Right cardiac atrium (tissue), 5 donors: ENCODE data around the gene EMD. TPM values are rescaled to one million over a fixed set of nuclear protein-coding genes. Genes with fewer than 3 reads are reported as not detected.
"Not testable (repeated sequence)": the region's sequence is repeated elsewhere in the genome, so short reads cannot be mapped to it uniquely, and the experiment has no call there.

Source experiments
- ATAC-seq, 2 donors: fragments of 200-7000 bp; cut with Tn5 transposase; one replicate each; pipeline versions ENCODE4 v1.8.0 to v1.9.1; 2020; ENCODE audit warnings: moderate library complexity in 2 of 2, mild to moderate bottlenecking in 1 of 2
- DNase-seq, 3 donors: peaks; one replicate each; pipeline ENCODE4 v3.0.0-alpha.2; 2020
- H3K27ac ChIP-seq: one replicate; pipeline ENCODE4 v1.5.1; 2013; ENCODE audit warnings: mild to moderate bottlenecking, low read length, control low read depth, moderate library complexity
- H3K27me3 ChIP-seq: one replicate; pipeline ENCODE4 v1.6.1; 2013; ENCODE audit not compliant: control insufficient read depth, insufficient read depth
- H3K4me1 ChIP-seq: one replicate; pipeline ENCODE4 v1.6.1; 2013; ENCODE audit warnings: low read length; ENCODE audit not compliant: control insufficient read depth, insufficient read depth
- H3K4me3 ChIP-seq: one replicate; pipeline ENCODE4 v1.5.1; 2013; ENCODE audit warnings: low read length, control low read depth
- H3K9me3 ChIP-seq: one replicate; pipeline ENCODE4 v1.6.1; 2013; ENCODE audit warnings: low read length; ENCODE audit not compliant: control insufficient read depth
- WGBS: extraction: QIAGEN DNeasy Blood & Tissue Kit; methylation state at CpG from one replicate; pipeline ENCODE4 v1.1.7; 2013; 5-methylcytosine and 5-hydroxymethylcytosine counted together
- intact Hi-C, 4 donors: fragments of 100-400 bp; cut with DNase I; formaldehyde crosslinking; loops; one replicate each; pipeline versions ENCODE4 v1.11.0 to v1.14.0; 2022 to 2023
- long read RNA-seq, 4 donors: library from polyadenylated mRNA; unstranded; transcript quantifications; one replicate each; pipeline ENCODE4 v2.0.0, GENCODE V29; 2020 to 2021
- polyA plus RNA-seq: library from polyadenylated mRNA; stranded (reverse); fragments of 200-250 nt; gene quantifications from one replicate; pipeline ENCODE4 v1.2.3, GENCODE V29; 2013
- total RNA-seq, 4 donors: library from RNA; stranded (reverse); fragmentation: NEBNext Ultra II Directional; extraction: Animal tissue kit (Norgen Biotek cat#: 25700); gene quantifications; one replicate each; pipeline ENCODE4 v1.2.1, GENCODE V29; 2021
- donor health status: healthy with polysubstance abuse.
- donor health status: DM: no; HTN: yes; CAD: no.
- donor health status: DM: no; HTN: no; CAD: no.
- donor health status: DM: no; HTN: yes; CAD: no; lungs with severe emphysema.
- donor health status: DM: yes; HTN: yes; CAD: no.

Gene EMD
- total RNA-seq (10 to 100 TPM; 58.5 to 72.9 (median 60.0) TPM), polyA plus RNA-seq (86.1 TPM)
- long read RNA-seq, donor 1, transcript EMD-202 (6 exons, 1,379 nt), result major isoform, 19 of 24 reads
- long read RNA-seq, donor 1, partial matches to known transcripts, result 1 of 24 reads
- long read RNA-seq, donor 1, other reads (novel, unspliced or antisense), result 2 of 24 reads
- long read RNA-seq, donor 2, transcript EMD-202 (6 exons, 1,379 nt), result major isoform, 23 of 28 reads
- long read RNA-seq, donor 2, partial matches to known transcripts, result 0 of 28 reads
- long read RNA-seq, donor 2, other reads (novel, unspliced or antisense), result 5 of 28 reads
- long read RNA-seq, donor 3, transcript EMD-202 (6 exons, 1,379 nt), result major isoform, 97 of 114 reads
- long read RNA-seq, donor 3, partial matches to known transcripts, result 2 of 114 reads
- long read RNA-seq, donor 3, other reads (novel, unspliced or antisense), result 12 of 114 reads
- long read RNA-seq, donor 4, transcript EMD-202 (6 exons, 1,379 nt), result major isoform, 17 of 21 reads
- long read RNA-seq, donor 4, partial matches to known transcripts, result 0 of 21 reads
- long read RNA-seq, donor 4, other reads (novel, unspliced or antisense), result 1 of 21 reads

- Histone ChIP-seq H3K27me3 (no peaks in the 10 kb centered on the region), H3K9me3 (no peaks in the 10 kb centered on the region), H3K4me3 (peak within 1 kb of the TSS; percentile 92), H3K4me1 (no peaks in the 10 kb centered on the region), H3K27ac (peak within 1 kb of the TSS; percentile 99)
- ATAC-seq, result peak; percentile 93 to 94
- DNase-seq, result peak; percentile 98 to 100 (median 99)
- intact Hi-C loops, result no loop called here
- WGBS, result under 1% methylated on average over 102 of the region's 103 CpGs
These were observed at the start of gene EMD for GRCh38 chrX:154378799-154379568. EMD (plus strand) TSS chrX:154379295; CDS start chrX:154379485, 190 bp downstream.

- WGBS, result 94% methylated on average over 29 of the region's 29 CpGs
- H3K4me3 ChIP-seq, result no peak overlapping the region
- no peaks in the 10 kb centered on the region for H3K9me3 ChIP-seq
- ATAC-seq (peak in 1 of 2 donors; percentile 9), DNase-seq (peak in 2 of 3 donors; percentile 27 to 60)
- no peaks in the 10 kb centered on the region for H3K27me3 ChIP-seq
- H3K27ac ChIP-seq, result no peak overlapping the region
- intact Hi-C loops, result no loop called here
- H3K4me1 ChIP-seq, result peaks cover 2% of the 10 kb centered on the region
These were observed 46.5 kb upstream of the EMD start for GRCh38 chrX:154332561-154332960.

GRCh38 chrX:154333116-154333515, 46.0 kb upstream of the EMD start:
- no peaks in the 10 kb centered on the region for H3K4me1 ChIP-seq
- no peaks in the 10 kb centered on the region for H3K27me3 ChIP-seq
- ATAC-seq (no peak), DNase-seq (no peak)
- no peak overlapping the region for H3K27ac ChIP-seq
- WGBS, result 93% methylated on average over 9 of the region's 9 CpGs
- H3K9me3 ChIP-seq, result no peaks in the 10 kb centered on the region
- intact Hi-C loops, result no loop called here
- H3K4me3 ChIP-seq, result no peak overlapping the region

- no peak overlapping the region for H3K27ac ChIP-seq
- no peak for ATAC-seq
- H3K27me3 ChIP-seq, result no peaks in the 10 kb centered on the region
- 72% methylated on average over 6 of the region's 6 CpGs for WGBS
- DNase-seq, result no peak
- H3K4me1 ChIP-seq, result no peaks in the 10 kb centered on the region
- H3K4me3 ChIP-seq, result no peak overlapping the region
- intact Hi-C loops, result no loop called here
- no peaks in the 10 kb centered on the region for H3K9me3 ChIP-seq
These were observed 45.2 kb upstream of the EMD start for GRCh38 chrX:154333837-154334271.

- DNase-seq, result no peak
- no peak for ATAC-seq
- WGBS, result 69% methylated on average over 10 of the region's 10 CpGs
- Histone ChIP-seq H3K4me3 (no peak overlapping the region), H3K27ac (no peak overlapping the region), H3K27me3 (no peaks in the 10 kb centered on the region), H3K9me3 (no peaks in the 10 kb centered on the region), H3K4me1 (no peaks in the 10 kb centered on the region)
- intact Hi-C loops, result no loop called here
These were observed 44.6 kb upstream of the EMD start for GRCh38 chrX:154334496-154334895.

- H3K4me3 ChIP-seq, H3K4me1 ChIP-seq, intact Hi-C loops, H3K9me3 ChIP-seq, H3K27me3 ChIP-seq: not testable (repeated sequence)
- 0% methylated on average over 12 of the region's 115 CpGs for WGBS
- ATAC-seq, result peak; percentile 88 to 92
- DNase-seq, result peak in 2 of 3 donors; percentile 41 to 55
- peak overlapping the region; percentile 58 for H3K27ac ChIP-seq
These were observed 37.4 kb upstream of the EMD start for GRCh38 chrX:154341399-154342298.

GRCh38 chrX:154343063-154343462, 36.0 kb upstream of the EMD start:
- WGBS, result no CpG with 5 or more reads among the region's 16 CpGs

GRCh38 chrX:154343620-154344019, 35.5 kb upstream of the EMD start:
- intact Hi-C loops, H3K9me3 ChIP-seq, H3K27me3 ChIP-seq, H3K27ac ChIP-seq, H3K4me3 ChIP-seq, H3K4me1 ChIP-seq, DNase-seq: not testable (repeated sequence)
- ATAC-seq, result peak; percentile 2 to 12
- no CpG with 5 or more reads among the region's 20 CpGs for WGBS

More at GRCh38 chrX:154343063-154343462, 36.0 kb upstream of the EMD start:
- DNase-seq, H3K4me1 ChIP-seq, H3K9me3 ChIP-seq, H3K27me3 ChIP-seq, H3K27ac ChIP-seq, H3K4me3 ChIP-seq, intact Hi-C loops: not testable (repeated sequence)
- ATAC-seq, result peak in 1 of 2 donors; percentile 1

- WGBS, result 65% methylated on average over 7 of the region's 7 CpGs
- Histone ChIP-seq H3K4me3 (no peak overlapping the region), H3K27ac (peak overlapping the region; percentile 55), H3K4me1 (no peaks in the 10 kb centered on the region), H3K9me3 (no peaks in the 10 kb centered on the region), H3K27me3 (no peaks in the 10 kb centered on the region)
- intact Hi-C loops, result no loop called here
- no peak for ATAC-seq
- DNase-seq, result peak; percentile 30 to 37 (median 30)
These were observed 31.0 kb upstream of the EMD start for GRCh38 chrX:154348114-154348531.

- Histone ChIP-seq H3K9me3 (no peaks in the 10 kb centered on the region), H3K4me1 (no peaks in the 10 kb centered on the region), H3K4me3 (no peak overlapping the region), H3K27ac (no peak overlapping the region), H3K27me3 (no peaks in the 10 kb centered on the region)
- DNase-seq (peak; percentile 22 to 69 (median 58)), ATAC-seq (no peak)
- intact Hi-C loops, result no loop called here
- WGBS, result 85% methylated on average over 22 of the region's 24 CpGs
These were observed 30.3 kb upstream of the EMD start for GRCh38 chrX:154348646-154349358.
